Stimulated activated CD4-positive, alpha-beta T cell treated with anti-CD3 and anti-CD28 coated beads, Interleukin-12 subunit alpha, Interleukin-12 subunit beta, amount 100 ng/mL, for 48 hours (primary cell): ENCODE measurements around the gene RAD51B.
"Not testable (repeated sequence)": the region's sequence is repeated elsewhere in the genome, so short reads cannot be mapped to it uniquely, and the experiment has no call there.

Source experiments
- DNase-seq, 3 donors: peaks; one replicate each; pipeline ENCODE4 v3.0.0-alpha.2; 2020; ENCODE audit warnings: low read depth in 2 of 3, low spot score in 1 of 3

The RAD51B gene

GRCh38 chr14:68654471-68654941 lies 834.9 kb downstream of the RAD51B start:
- no peak for DNase-seq

- no peak for DNase-seq
Observed at GRCh38 chr14:68655021-68655831, 835.6 kb downstream of the RAD51B start.

GRCh38 chr14:68655911-68656316 lies 836.3 kb downstream of the RAD51B start:
- DNase-seq = no peak

- no peak for DNase-seq
Observed at GRCh38 chr14:68656452-68656851, 836.9 kb downstream of the RAD51B start.

GRCh38 chr14:68657300-68658028 lies 837.9 kb downstream of the RAD51B start:
- DNase-seq = no peak

- no peak for DNase-seq
Observed at GRCh38 chr14:68658029-68658509, 838.5 kb downstream of the RAD51B start.

GRCh38 chr14:68658943-68659931 lies 839.7 kb downstream of the RAD51B start:
- DNase-seq = no peak

GRCh38 chr14:68660495-68660894 lies 840.9 kb downstream of the RAD51B start:
- no peak for DNase-seq

GRCh38 chr14:68661226-68662225 lies 841.9 kb downstream of the RAD51B start:
- no peak for DNase-seq

- DNase-seq = no peak
Observed at GRCh38 chr14:68662392-68662791, 842.8 kb downstream of the RAD51B start.

- DNase-seq = not testable (repeated sequence)
Observed at GRCh38 chr14:68662826-68663225, 843.2 kb downstream of the RAD51B start.

GRCh38 chr14:68663385-68664076 lies 844.0 kb downstream of the RAD51B start:
- DNase-seq = peak; percentile 34 to 63 (median 50)

- DNase-seq = peak; percentile 13 to 46 (median 26)
Observed at GRCh38 chr14:68664225-68664681, 844.7 kb downstream of the RAD51B start.

GRCh38 chr14:68665131-68665530 lies 845.6 kb downstream of the RAD51B start:
- no peak for DNase-seq

GRCh38 chr14:68665792-68666204 lies 846.2 kb downstream of the RAD51B start:
- DNase-seq = no peak

GRCh38 chr14:68666236-68666635 lies 846.7 kb downstream of the RAD51B start:
- DNase-seq = no peak

- DNase-seq = no peak
Observed at GRCh38 chr14:68666899-68667298, 847.3 kb downstream of the RAD51B start.

- DNase-seq = no peak
Observed at GRCh38 chr14:68667313-68667791, 847.8 kb downstream of the RAD51B start.

- no peak for DNase-seq
Observed at GRCh38 chr14:68668028-68668427, 848.4 kb downstream of the RAD51B start.
